Adipose tissue (tissue), 3 donors: ENCODE measurements around the gene CDH12. TPM values are rescaled to one million over a fixed set of nuclear protein-coding genes. Genes with fewer than 3 reads are reported as not detected.
"Not testable (repeated sequence)": the region's sequence is repeated elsewhere in the genome, so short reads cannot be mapped to it uniquely, and the experiment has no call there.

Source experiments
- H3K27ac ChIP-seq: one replicate; pipeline ENCODE4 v1.5.1; 2013; ENCODE audit warnings: low read depth, low read length
- WGBS, 3 donors: extraction: QIAGEN DNeasy Blood & Tissue Kit; methylation state at CpG; one replicate each; pipeline ENCODE4 v1.1.7; 2013; 5-methylcytosine and 5-hydroxymethylcytosine counted together
- polyA plus RNA-seq, 3 donors: library from polyadenylated mRNA; stranded (reverse); fragments of 200-250 nt; gene quantifications; one replicate each; pipeline ENCODE4 v1.2.3, GENCODE V29; 2013
- donor health status: healthy with polysubstance abuse.
- donor health status: Bipolar disorder and iron deficiency.
- donor health status: healthy.

The CDH12 gene
- polyA plus RNA-seq, 3 donors, result 0.01 TPM; not detected in 1

DNA sequence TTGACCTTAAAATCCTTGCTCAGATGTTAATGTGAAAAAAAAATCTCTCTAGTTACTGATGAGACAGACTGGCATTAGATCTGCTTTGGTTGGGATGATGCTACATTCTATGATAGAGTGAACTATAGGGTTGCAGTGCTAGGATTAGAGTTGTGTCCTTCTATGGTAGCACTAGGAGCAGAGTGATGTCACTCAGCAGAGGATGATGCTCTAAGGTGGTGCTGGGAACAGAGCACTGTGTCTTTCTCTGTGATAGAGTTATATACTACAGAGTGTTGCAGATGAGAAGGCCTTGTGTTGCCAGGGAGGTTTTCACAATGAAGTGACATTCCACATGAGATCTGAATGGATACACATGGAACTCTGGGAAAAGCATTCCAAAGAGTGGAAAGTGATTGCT, 462.3 kb downstream of the CDH12 start:
- H3K27ac ChIP-seq, result no peak overlapping the region

DNA sequence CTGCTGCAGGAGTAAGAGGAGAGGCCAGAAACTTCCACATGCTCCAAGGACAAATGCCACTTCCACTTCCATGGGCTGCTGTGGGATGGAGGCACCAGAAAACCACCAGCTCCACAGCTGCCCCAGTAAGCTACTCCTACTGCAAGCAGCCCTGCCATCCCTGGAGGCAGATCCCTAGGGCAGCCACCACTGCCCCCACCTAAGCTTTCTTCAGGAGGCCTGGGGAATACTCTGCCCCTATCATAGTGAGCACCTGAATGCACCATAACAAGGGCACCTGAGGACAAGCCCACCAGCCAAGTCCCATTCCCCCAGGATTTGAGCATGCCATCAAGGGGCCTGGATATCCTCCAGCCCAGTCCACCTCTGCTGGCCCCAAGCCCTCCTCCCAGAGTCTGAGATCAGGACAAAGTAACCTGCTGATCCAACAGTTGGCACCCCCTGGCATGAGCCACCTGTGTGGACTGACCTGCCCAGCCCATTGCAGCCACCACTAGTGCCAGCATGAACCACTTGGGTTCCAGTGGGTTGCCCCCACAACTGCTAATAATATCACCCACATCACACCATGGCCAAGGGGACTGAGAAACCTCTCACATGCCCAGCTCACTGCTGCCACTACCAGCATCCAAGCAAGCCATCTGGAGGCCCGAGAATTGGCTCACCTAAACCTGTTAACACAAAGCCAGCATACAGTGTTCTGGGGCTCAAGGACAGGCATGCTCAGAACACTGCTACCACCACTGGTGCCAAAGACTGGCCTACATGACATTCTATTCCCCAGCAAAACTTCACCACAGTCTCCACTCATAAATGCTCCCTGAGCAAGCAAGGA, 480.1 kb downstream of the CDH12 start:
- WGBS, 3 donors, result 65 to 83% (median 80%) methylated on average over 1 of the region's 1 CpG
- no peak overlapping the region for H3K27ac ChIP-seq

DNA sequence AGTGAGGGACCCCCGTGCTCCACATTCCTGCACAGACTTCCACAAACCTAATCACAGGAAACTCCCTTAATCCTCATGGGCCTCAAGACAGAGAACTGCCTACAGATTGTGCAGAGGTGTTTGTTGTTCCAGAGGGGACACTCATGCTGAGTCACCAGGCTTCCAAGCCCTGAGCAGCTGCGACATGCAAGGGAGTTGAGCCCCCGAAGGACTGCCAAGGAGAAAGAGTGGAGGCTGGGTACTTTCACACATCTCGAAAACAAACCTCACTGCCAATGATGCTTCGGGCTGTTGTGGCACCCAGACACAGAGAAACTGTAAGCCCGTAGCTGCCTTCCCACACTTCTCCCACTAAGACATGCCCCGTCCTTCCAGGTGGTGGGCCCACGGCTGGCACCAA, 480.8 kb downstream of the CDH12 start:
- no peak overlapping the region for H3K27ac ChIP-seq
- WGBS, 3 donors, result 65 to 69% (median 66%) methylated on average over 8 of the region's 8 CpGs

GRCh38 chr5:22354956-22355355, 498.2 kb downstream of the CDH12 start:
- no peak overlapping the region for H3K27ac ChIP-seq
- 39 to 69% (median 63%) methylated on average over 3 of the region's 3 CpGs for WGBS, 3 donors

GRCh38 chr5:22352493-22352892, 500.7 kb downstream of the CDH12 start:
- no peak overlapping the region for H3K27ac ChIP-seq
- 55 to 73% (median 72%) methylated on average over 4 of the region's 4 CpGs for WGBS, 3 donors

DNA sequence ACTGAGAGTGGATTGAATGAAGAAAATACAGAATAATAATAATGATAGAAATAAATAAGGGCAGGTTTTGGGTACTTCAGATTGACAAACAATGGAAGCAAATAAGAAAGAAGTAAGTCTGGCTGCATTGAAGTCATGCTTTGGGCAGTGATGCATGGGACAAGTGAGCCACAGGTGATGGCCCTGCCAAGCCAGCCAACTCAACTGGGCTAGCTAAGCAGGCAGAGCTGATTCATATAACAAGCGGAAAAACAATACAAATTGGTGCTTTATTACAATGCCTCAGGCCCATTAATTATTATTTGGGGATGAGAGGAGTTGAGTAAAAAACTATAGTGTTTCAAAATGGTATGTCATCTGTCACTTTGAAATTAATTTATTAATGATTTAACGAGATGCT, 502.0 kb downstream of the CDH12 start:
- no peak overlapping the region for H3K27ac ChIP-seq
- 42 to 57% (median 51%) methylated on average over 2 of the region's 2 CpGs for WGBS, 3 donors

DNA sequence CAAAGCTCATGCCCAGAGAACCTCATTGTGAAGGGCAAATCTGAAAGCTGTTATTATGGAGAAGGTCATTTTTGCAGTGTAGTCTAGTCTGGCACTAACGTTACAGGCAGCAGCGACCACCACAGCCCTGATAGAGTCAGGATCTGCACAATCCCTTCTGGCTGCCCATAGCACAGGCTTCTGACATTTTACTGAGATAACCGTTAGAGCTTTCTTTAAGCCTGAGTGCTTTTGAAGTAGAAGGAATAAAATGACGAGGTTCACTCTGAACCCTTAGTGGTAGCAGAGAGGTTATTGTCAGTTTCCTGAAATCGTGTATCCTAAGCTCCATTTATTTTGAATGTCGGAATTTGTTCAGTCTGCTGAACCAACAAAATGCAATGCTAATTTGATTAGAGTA, 505.1 kb downstream of the CDH12 start:
- no peak overlapping the region for H3K27ac ChIP-seq
- 65 to 75% (median 72%) methylated on average over 6 of the region's 6 CpGs for whole genome bisulfite sequencing, 3 donors

DNA sequence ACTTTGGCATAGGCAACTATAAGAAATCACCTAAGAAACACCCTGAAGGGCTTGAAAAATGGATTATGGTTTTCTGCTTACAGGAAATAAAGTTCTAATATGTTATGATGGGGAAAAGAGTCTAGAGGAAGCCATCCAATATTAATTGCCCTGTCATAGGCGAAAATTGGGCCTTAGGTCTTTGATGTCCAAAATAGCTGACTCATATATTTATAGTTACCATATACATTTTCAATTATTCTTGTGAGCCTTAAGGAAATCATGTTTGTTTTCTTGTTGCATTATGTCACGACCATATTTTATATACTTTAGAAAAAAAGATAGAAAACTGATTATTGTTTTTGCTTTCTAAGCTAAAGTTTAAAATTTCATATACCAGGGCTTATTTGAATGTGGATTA, 509.1 kb downstream of the CDH12 start:
- 48 to 56% (median 54%) methylated on average over 2 of the region's 2 CpGs for WGBS, 3 donors

GRCh38 chr5:22341406-22341805, 511.7 kb downstream of the CDH12 start:
- 71 to 86% (median 79%) methylated on average over 2 of the region's 2 CpGs for WGBS, 3 donors
- no peak overlapping the region for H3K27ac ChIP-seq

More for the DNA sequence above, 509.1 kb downstream of the CDH12 start:
- no peak overlapping the region for H3K27ac ChIP-seq

- 71 to 81% (median 78%) methylated on average over 3 of the region's 3 CpGs for WGBS, 3 donors
- not testable (repeated sequence) for H3K27ac ChIP-seq
Measured at GRCh38 chr5:22332949-22333348, 520.2 kb downstream of the CDH12 start.

DNA sequence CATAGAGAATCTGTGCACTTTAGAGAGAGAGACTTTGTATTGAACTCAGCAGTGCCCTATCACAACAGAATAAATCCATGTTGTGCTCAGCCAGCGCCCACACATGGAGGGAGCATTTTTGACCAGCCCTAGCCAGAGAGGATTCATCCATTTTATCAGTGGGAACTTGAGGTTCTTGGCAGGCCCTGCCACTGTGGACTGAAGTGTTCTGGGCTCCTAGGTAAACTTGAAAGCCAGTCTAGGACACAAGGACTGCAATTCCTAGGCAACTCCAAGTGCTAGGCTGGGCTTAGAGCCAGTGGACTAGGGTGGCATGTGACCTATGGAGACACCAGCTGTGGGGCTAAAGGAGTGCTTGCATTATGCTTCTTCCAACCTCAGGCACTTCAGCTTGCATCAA, 523.5 kb downstream of the CDH12 start:
- WGBS, 3 donors, result 44 to 76% (median 74%) methylated on average over 1 of the region's 1 CpG
- no peak overlapping the region for H3K27ac ChIP-seq

GRCh38 chr5:22319798-22320197, 533.3 kb downstream of the CDH12 start:
- no peak overlapping the region for H3K27ac ChIP-seq
- 21 to 44% (median 38%) methylated on average over 1 of the region's 1 CpG for WGBS, 3 donors

GRCh38 chr5:22316294-22316693, 536.9 kb downstream of the CDH12 start:
- H3K27ac ChIP-seq, result no peak overlapping the region

DNA sequence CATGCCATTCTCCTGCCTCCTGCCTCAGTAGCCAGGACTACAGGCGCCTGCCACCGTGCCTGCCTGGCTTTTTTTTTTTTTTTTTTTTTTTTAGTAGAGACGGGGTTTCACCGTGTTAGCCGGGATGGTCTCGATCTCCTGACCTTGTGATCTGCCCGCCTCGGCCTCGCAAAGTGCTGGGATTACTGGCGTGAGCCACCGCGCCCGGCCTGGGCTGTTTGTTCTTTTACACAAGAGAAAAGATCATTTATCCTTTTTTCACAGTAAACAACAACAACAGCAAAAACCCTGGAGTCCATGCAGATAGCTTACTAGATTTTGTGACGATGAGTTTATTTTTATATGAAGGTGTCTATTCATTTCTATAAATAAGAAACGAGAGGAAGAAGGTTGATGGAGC, 538.1 kb downstream of the CDH12 start:
- not testable (repeated sequence) for H3K27ac ChIP-seq
- WGBS, 3 donors, result 86 to 89% (median 88%) methylated on average over 14 to 15 of the region's 15 CpGs

DNA sequence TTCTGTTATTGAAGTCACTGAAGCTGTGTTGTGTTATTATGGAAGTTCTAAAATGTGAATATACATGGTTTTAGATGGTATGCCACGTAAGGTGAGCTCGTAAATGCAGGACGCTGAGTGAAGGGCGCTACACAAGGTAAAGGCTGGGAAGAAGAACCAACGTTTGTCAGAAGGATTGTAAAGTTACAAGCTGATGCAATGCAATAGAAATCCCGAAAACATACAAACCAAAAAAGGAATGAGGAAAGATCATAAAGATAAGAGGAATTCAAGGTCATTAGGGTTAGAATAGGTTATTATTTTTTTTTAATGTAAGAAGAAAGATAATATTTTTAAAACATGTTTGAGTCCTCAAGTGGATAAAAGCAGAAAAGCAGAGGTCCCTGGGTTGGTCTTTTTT, 538.6 kb downstream of the CDH12 start:
- no peak overlapping the region for H3K27ac ChIP-seq

GRCh38 chr5:22306011-22306410, 547.1 kb downstream of the CDH12 start:
- 59 to 71% (median 66%) methylated on average over 2 of the region's 2 CpGs for WGBS, 3 donors
- no peak overlapping the region for H3K27ac ChIP-seq

More for the DNA sequence above, 538.6 kb downstream of the CDH12 start:
- WGBS, 3 donors, result 82 to 89% (median 85%) methylated on average over 6 of the region's 6 CpGs

- H3K27ac ChIP-seq, result no peak overlapping the region
- WGBS, 3 donors, result 66 to 73% (median 68%) methylated on average over 1 of the region's 1 CpG
Measured at GRCh38 chr5:22295832-22296231, 557.3 kb downstream of the CDH12 start.

GRCh38 chr5:22293147-22293546, 560.0 kb downstream of the CDH12 start:
- H3K27ac ChIP-seq, result no peak overlapping the region
- 85 to 96% (median 93%) methylated on average over 3 of the region's 3 CpGs for WGBS, 3 donors

DNA sequence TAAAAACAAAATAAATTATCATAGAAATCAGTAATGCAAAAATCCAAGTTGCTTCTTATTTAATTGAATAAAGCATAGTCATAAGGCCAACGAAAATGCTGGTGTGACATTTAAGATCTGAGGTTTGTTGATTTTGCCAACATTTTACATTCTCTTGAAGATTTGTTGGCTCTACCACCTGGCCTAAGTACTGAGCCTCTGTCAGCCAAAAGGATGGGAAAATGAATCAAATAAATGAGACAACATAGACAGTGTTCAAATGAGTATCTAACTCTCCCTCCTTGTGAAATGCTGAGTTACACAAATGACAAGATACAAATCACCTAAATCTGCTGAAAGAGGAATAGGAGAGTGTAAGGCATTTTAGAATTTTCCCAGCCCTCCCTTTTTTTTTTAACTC, 575.0 kb downstream of the CDH12 start:
- 67 to 76% (median 68%) methylated on average over 1 of the region's 1 CpG for WGBS, 3 donors
- H3K27ac ChIP-seq, result no peak overlapping the region

GRCh38 chr5:22277006-22277405, 576.1 kb downstream of the CDH12 start:
- no peak overlapping the region for H3K27ac ChIP-seq
- WGBS, 3 donors, result 61 to 78% (median 70%) methylated on average over 4 of the region's 4 CpGs
